ENCODE measurements around the gene ZNF341. TPM values are rescaled to one million over a fixed set of nuclear protein-coding genes. Genes with fewer than 3 reads are reported as not detected.

Gene ZNF341
- total RNA-seq, 3 donors from 2014 or later, result 4.8 to 6.0 (median 5.2) TPM

DNA sequence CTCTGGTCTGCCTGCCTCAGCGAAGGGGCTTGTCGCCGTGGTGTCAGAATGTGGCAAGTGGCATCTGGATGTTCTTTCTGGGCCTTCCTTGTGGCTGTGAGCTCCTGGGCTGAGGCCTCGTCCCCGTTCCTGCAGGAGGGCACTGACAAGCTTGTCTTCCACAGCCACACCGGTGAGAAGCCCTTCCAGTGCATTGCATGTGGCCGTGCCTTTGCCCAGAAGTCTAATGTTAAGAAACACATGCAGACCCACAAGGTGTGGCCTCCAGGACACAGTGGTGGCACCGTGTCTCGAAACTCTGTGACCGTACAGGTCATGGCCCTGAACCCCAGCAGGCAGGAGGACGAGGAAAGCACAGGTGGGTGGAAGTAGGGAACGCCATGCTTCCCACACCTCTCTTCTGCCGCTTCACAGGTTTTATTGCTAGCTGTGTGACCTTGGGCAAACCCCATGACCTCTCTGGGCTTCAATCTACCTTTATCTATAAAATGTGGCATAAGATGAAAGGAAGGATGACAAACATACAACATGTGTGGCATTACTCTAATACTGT is 30.0 kb downstream of the ZNF341 start:
- no peaks in the 10 kb centered on the region for H3K27me3 Mint-ChIP-seq (ENCODE audit: low read depth)

GRCh38 chr20:33765099-33765498 is 33.3 kb downstream of the ZNF341 start:
- H3K9me3 Mint-ChIP-seq, result no peaks in the 10 kb centered on the region
- no peak overlapping the region for H3K4me3 Mint-ChIP-seq
- peaks cover 13% of the 10 kb centered on the region for H3K36me3 Mint-ChIP-seq (ENCODE audit: insufficient read depth)
- ATAC-seq (no peak), DNase-seq (no peak)
- H3K4me1 Mint-ChIP-seq (ENCODE audit: low read depth), result no peaks in the 10 kb centered on the region
- H3K27me3 Mint-ChIP-seq (ENCODE audit: low read depth), result no peaks in the 10 kb centered on the region

More for the DNA sequence above, 30.0 kb downstream of the ZNF341 start:
- peaks cover 6% of the 10 kb centered on the region for H3K9me3 Mint-ChIP-seq
- H3K4me3 Mint-ChIP-seq, result no peak overlapping the region
- H3K4me1 Mint-ChIP-seq (ENCODE audit: low read depth), result no peaks in the 10 kb centered on the region
- ATAC-seq (no peak), DNase-seq (no peak)
- peaks cover 24% of the 10 kb centered on the region for H3K36me3 Mint-ChIP-seq (ENCODE audit: insufficient read depth)

- ATAC-seq, result no peak
- Mint-ChIP-seq H3K4me1 (ENCODE audit: low read depth) (no peaks in the 10 kb centered on the region), H3K4me3 (no peak overlapping the region), H3K27me3 (ENCODE audit: low read depth) (no peaks in the 10 kb centered on the region), H3K36me3 (ENCODE audit: insufficient read depth) (peaks cover 15% of the 10 kb centered on the region), H3K9me3 (no peaks in the 10 kb centered on the region)
- no peak for DNase-seq
Observed at GRCh38 chr20:33765592-33765991, 33.8 kb downstream of the ZNF341 start.

- Mint-ChIP-seq H3K4me1 (ENCODE audit: low read depth) (no peaks in the 10 kb centered on the region), H3K4me3 (no peak overlapping the region), H3K27me3 (ENCODE audit: low read depth) (no peaks in the 10 kb centered on the region), H3K9me3 (no peaks in the 10 kb centered on the region), H3K36me3 (ENCODE audit: insufficient read depth) (peaks cover 15% of the 10 kb centered on the region)
- DNase-seq (no peak), ATAC-seq (no peak)
Observed at GRCh38 chr20:33766686-33767085, 34.9 kb downstream of the ZNF341 start.

GRCh38 chr20:33767777-33768138 is 36.0 kb downstream of the ZNF341 start:
- peaks cover 17% of the 10 kb centered on the region for H3K36me3 Mint-ChIP-seq (ENCODE audit: insufficient read depth)
- no peak for DNase-seq
- H3K9me3 Mint-ChIP-seq, result no peaks in the 10 kb centered on the region
- no peaks in the 10 kb centered on the region for H3K27me3 Mint-ChIP-seq (ENCODE audit: low read depth)
- H3K4me3 Mint-ChIP-seq, result no peak overlapping the region
- ATAC-seq, result no peak
- no peaks in the 10 kb centered on the region for H3K4me1 Mint-ChIP-seq (ENCODE audit: low read depth)

DNA sequence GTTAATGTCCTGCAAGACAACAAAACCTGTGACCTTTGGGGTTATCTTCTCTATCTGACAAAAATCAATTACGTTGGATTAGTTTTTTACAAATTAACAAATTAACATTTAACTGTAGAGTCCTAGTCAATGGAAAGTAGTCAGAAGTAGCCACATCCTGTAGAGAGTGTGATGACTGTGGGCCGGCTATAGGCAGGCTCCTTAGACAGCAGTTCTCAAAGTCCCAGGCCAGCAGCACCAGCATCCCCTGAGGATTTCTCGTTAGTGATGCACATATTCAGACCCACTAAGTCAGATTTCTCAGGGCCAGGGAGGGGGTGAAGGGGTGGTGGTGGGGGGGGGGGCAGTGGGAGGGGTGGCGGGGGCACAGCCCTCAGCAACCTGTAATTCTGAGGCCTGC is 37.2 kb downstream of the ZNF341 start:
- Mint-ChIP-seq H3K4me3 (no peak overlapping the region), H3K9me3 (no peaks in the 10 kb centered on the region), H3K4me1 (ENCODE audit: low read depth) (no peaks in the 10 kb centered on the region), H3K27me3 (ENCODE audit: low read depth) (no peaks in the 10 kb centered on the region), H3K36me3 (ENCODE audit: insufficient read depth) (peaks cover 21% of the 10 kb centered on the region)
- ATAC-seq (no peak), DNase-seq (no peak)

GRCh38 chr20:33770005-33770404 is 38.2 kb downstream of the ZNF341 start:
- no peaks in the 10 kb centered on the region for H3K9me3 Mint-ChIP-seq
- no peaks in the 10 kb centered on the region for H3K4me1 Mint-ChIP-seq (ENCODE audit: low read depth)
- peaks cover 23% of the 10 kb centered on the region for H3K36me3 Mint-ChIP-seq (ENCODE audit: insufficient read depth)
- no peaks in the 10 kb centered on the region for H3K27me3 Mint-ChIP-seq (ENCODE audit: low read depth)
- ATAC-seq (no peak), DNase-seq (no peak)
- no peak overlapping the region for H3K4me3 Mint-ChIP-seq

GRCh38 chr20:33771938-33772337 is 40.1 kb downstream of the ZNF341 start:
- no peak for DNase-seq
- no peaks in the 10 kb centered on the region for H3K9me3 Mint-ChIP-seq
- no peak for ATAC-seq
- no peak overlapping the region for H3K4me3 Mint-ChIP-seq
- H3K4me1 Mint-ChIP-seq (ENCODE audit: low read depth), result no peaks in the 10 kb centered on the region
- H3K36me3 Mint-ChIP-seq (ENCODE audit: insufficient read depth), result peaks cover 18% of the 10 kb centered on the region
- H3K27me3 Mint-ChIP-seq (ENCODE audit: low read depth), result no peaks in the 10 kb centered on the region

DNA sequence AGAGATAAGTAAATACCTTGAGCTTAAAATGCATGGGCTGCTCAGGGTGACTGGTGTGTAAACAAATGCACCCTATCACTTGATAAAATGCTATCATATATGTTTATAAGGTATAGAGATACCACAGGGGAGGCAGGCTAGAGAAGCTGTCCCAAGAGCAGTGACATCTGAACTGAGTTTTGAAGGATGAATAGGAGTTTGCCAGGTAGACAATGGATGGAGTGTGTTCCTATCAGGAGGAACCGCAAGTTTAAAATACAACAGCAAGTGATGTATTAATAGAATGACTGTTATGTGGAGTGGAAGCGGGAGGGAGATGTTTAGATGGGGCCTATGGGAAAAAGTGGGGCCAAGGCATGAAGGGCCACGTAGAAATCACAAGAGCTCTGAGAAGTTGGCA is 40.6 kb downstream of the ZNF341 start:
- no peak overlapping the region for H3K4me3 Mint-ChIP-seq
- peaks cover 15% of the 10 kb centered on the region for H3K36me3 Mint-ChIP-seq (ENCODE audit: insufficient read depth)
- H3K27me3 Mint-ChIP-seq (ENCODE audit: low read depth), result no peaks in the 10 kb centered on the region
- no peaks in the 10 kb centered on the region for H3K4me1 Mint-ChIP-seq (ENCODE audit: low read depth)
- H3K9me3 Mint-ChIP-seq, result no peaks in the 10 kb centered on the region
- ATAC-seq (no peak), DNase-seq (no peak)

DNA sequence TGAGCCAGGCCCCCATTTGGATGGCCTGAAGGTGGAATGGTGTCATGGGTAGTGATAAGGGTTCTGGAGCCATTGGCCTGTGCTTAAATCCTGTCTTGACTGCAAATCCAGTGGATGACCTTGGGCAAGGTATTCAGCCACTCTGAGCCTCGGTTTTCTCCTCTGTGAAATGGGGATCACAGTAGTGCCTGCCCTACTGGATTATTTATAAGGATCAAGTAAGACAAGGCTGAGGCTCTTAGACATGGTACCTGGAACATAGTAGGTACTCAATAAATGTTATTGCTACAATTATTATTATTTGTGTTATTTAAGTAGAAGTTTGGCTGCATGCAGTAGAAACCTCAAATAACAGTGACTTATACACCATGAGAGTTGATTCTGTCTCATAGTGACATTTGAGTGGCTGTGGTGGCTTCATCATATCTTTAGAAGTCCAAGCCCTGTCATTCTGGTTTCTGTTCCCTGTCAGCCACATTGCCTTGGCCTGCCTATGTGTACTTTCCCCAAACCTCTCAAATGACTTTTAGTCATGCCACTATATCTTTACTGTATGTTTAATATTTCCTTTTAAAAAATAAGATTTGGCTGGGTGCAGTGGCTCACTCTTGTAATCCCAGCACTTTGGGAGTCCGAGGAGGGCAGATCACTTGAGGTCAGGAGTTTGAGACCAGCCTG is 41.8 kb downstream of the ZNF341 start:
- Mint-ChIP-seq H3K36me3 (ENCODE audit: insufficient read depth) (peaks cover 15% of the 10 kb centered on the region), H3K27me3 (ENCODE audit: low read depth) (no peaks in the 10 kb centered on the region), H3K9me3 (no peaks in the 10 kb centered on the region), H3K4me3 (no peak overlapping the region), H3K4me1 (ENCODE audit: low read depth) (peaks cover under 1% of the 10 kb centered on the region)
- peak; percentile 85 to 86 for ATAC-seq
- no peak for DNase-seq

GRCh38 chr20:33777816-33778215 is 46.0 kb downstream of the ZNF341 start:
- DNase-seq, result no peak
- no peaks in the 10 kb centered on the region for H3K27me3 Mint-ChIP-seq (ENCODE audit: low read depth)
- no peaks in the 10 kb centered on the region for H3K9me3 Mint-ChIP-seq
- peaks cover 11% of the 10 kb centered on the region for H3K36me3 Mint-ChIP-seq (ENCODE audit: insufficient read depth)
- peaks cover 6% of the 10 kb centered on the region for H3K4me1 Mint-ChIP-seq (ENCODE audit: low read depth)
- H3K4me3 Mint-ChIP-seq, result no peak overlapping the region
- no peak for ATAC-seq

- H3K9me3 Mint-ChIP-seq, result no peaks in the 10 kb centered on the region
- ATAC-seq (no peak), DNase-seq (no peak)
- H3K4me3 Mint-ChIP-seq, result no peak overlapping the region
- no peaks in the 10 kb centered on the region for H3K27me3 Mint-ChIP-seq (ENCODE audit: low read depth)
- H3K4me1 Mint-ChIP-seq (ENCODE audit: low read depth), result peaks cover 12% of the 10 kb centered on the region
- peaks cover 6% of the 10 kb centered on the region for H3K36me3 Mint-ChIP-seq (ENCODE audit: insufficient read depth)
Observed at GRCh38 chr20:33781133-33781532, 49.3 kb downstream of the ZNF341 start.

GRCh38 chr20:33781945-33782344 is 50.1 kb downstream of the ZNF341 start:
- peaks cover 14% of the 10 kb centered on the region for H3K4me1 Mint-ChIP-seq (ENCODE audit: low read depth)
- no peak for DNase-seq
- no peaks in the 10 kb centered on the region for H3K9me3 Mint-ChIP-seq
- H3K36me3 Mint-ChIP-seq (ENCODE audit: insufficient read depth), result peaks cover 6% of the 10 kb centered on the region
- ATAC-seq, result no peak
- no peak overlapping the region for H3K4me3 Mint-ChIP-seq
- no peaks in the 10 kb centered on the region for H3K27me3 Mint-ChIP-seq (ENCODE audit: low read depth)

GRCh38 chr20:33783256-33783655 is 51.5 kb downstream of the ZNF341 start:
- Mint-ChIP-seq H3K36me3 (ENCODE audit: insufficient read depth) (peaks cover 6% of the 10 kb centered on the region), H3K9me3 (no peaks in the 10 kb centered on the region), H3K27me3 (ENCODE audit: low read depth) (no peaks in the 10 kb centered on the region), H3K4me3 (no peak overlapping the region), H3K4me1 (ENCODE audit: low read depth) (peaks cover 20% of the 10 kb centered on the region)
- DNase-seq (no peak), ATAC-seq (no peak)

GRCh38 chr20:33783818-33784217 is 52.0 kb downstream of the ZNF341 start:
- Mint-ChIP-seq H3K27me3 (ENCODE audit: low read depth) (no peaks in the 10 kb centered on the region), H3K9me3 (no peaks in the 10 kb centered on the region), H3K36me3 (ENCODE audit: insufficient read depth) (peaks cover 6% of the 10 kb centered on the region), H3K4me1 (ENCODE audit: low read depth) (peaks cover 17% of the 10 kb centered on the region), H3K4me3 (no peak overlapping the region)
- no peak for ATAC-seq
- no peak for DNase-seq
